ENCODE data around the gene TMCC2. TPM values are rescaled to one million over a fixed set of nuclear protein-coding genes. Genes with fewer than 3 reads are reported as not detected.

The TMCC2 gene
- total and polyA plus RNA-seq, 10 donors, result 0.74 to 146 (median 7.7) TPM

GRCh38 chr1:205251576-205251975 is 23.8 kb downstream of the TMCC2 start:
- peaks cover 0 to 18% (median 11%) of the 10 kb centered on the region in 6 donors for H3K4me1 ChIP-seq
- intact Hi-C loops (cut with DNase I; ENCODE audit: low total_unique reads), result no loop called here
- no peak overlapping the region for H3K4me3 ChIP-seq
- no peak overlapping the region for H3K27ac ChIP-seq
- 75 to 94% (median 82%) methylated on average over 5 of the region's 5 CpGs for WGBS, 5 donors
- H3K27me3 ChIP-seq (replicated peaks in 1 of 7), result no peaks in the 10 kb centered on the region
- DNase-seq, result no peak
- H3K36me3 ChIP-seq, result no peaks in the 10 kb centered on the region
- no peaks in the 10 kb centered on the region for H3K9me3 ChIP-seq
- TF ChIP-seq POLR2A (IDR thresholded peaks at IDR 0.05), result no peak
- TF ChIP-seq, protein P1, sequence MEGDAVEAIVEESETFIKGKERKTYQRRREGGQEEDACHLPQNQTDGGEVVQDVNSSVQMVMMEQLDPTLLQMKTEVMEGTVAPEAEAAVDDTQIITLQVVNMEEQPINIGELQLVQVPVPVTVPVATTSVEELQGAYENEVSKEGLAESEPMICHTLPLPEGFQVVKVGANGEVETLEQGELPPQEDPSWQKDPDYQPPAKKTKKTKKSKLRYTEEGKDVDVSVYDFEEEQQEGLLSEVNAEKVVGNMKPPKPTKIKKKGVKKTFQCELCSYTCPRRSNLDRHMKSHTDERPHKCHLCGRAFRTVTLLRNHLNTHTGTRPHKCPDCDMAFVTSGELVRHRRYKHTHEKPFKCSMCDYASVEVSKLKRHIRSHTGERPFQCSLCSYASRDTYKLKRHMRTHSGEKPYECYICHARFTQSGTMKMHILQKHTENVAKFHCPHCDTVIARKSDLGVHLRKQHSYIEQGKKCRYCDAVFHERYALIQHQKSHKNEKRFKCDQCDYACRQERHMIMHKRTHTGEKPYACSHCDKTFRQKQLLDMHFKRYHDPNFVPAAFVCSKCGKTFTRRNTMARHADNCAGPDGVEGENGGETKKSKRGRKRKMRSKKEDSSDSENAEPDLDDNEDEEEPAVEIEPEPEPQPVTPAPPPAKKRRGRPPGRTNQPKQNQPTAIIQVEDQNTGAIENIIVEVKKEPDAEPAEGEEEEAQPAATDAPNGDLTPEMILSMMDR (IDR thresholded peaks at IDR 0.05 in 8 of 11, conservative IDR thresholded peaks at IDR 0.05 in 3 of 11), result no peak
- TF ChIP-seq POLR2AphosphoS5 (IDR thresholded peaks at IDR 0.05), result no peak

GRCh38 chr1:205255941-205256780 is 28.4 kb downstream of the TMCC2 start:
- Histone ChIP-seq H3K27ac (no peak overlapping the region), H3K27me3 (replicated peaks in 1 of 7) (no peaks in the 10 kb centered on the region)
- WGBS, 5 donors, result 40 to 70% (median 42%) methylated on average over 6 to 8 of the region's 8 CpGs

DNA sequence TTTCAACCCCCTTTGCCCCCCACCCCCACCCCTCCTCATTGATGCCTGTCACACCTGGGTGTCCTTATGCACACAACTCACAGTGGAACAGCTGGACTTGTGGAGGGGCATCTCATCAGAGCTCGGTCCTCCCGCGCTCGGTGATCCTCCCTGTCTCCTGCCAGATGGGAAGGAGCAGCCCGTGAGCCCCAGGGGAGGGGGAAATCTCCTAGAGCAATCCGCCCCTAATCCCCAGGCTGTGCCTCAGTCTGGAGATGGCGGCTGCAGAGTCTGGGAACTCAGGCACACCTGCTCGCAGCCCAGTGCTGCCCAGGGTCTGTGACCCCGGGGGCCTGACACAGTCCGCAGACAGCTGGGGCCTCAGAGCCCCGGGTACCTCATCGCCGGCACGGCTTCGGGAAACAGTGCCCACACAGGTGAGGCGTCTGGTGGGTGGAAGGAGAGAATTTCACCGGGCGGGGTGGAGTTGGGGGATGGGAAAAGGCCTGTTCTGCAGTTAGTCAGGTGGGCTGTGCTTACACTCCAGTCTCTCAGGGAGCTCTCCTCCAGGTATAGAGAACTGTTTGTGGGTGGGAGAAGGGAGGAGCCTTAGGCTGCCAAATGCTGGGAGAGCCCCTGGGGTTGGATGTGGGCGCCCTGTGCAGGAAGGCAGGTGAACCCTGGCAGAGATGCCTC is 29.3 kb downstream of the TMCC2 start:
- Histone ChIP-seq H3K27ac (no peak overlapping the region), H3K9me3 (no peaks in the 10 kb centered on the region), H3K36me3 (no peaks in the 10 kb centered on the region), H3K4me1 (peaks cover 0 to 41% (median 18%) of the 10 kb centered on the region in 6 donors), H3K27me3 (replicated peaks in 1 of 7) (no peaks in the 10 kb centered on the region), H3K4me3 (peak overlapping the region in 1 of 8 donors; percentile 17)
- 90 to 97% (median 93%) methylated on average over 12 to 19 of the region's 19 CpGs for WGBS, 5 donors
- TF ChIP-seq POLR2AphosphoS5 (IDR thresholded peaks at IDR 0.05), result no peak
- TF ChIP-seq, protein P1 (IDR thresholded peaks at IDR 0.05 in 8 of 11, conservative IDR thresholded peaks at IDR 0.05 in 3 of 11), result no peak
- no peak for TF ChIP-seq POLR2A (IDR thresholded peaks at IDR 0.05)
- DNase-seq, result no peak
- intact Hi-C loops (cut with DNase I; ENCODE audit: low total_unique reads), result loop anchor here (5.0 kb wide), 1 partner anchor 275 kb away; no protein-coding TSS in a partner anchor

More at GRCh38 chr1:205255941-205256780, 28.4 kb downstream of the TMCC2 start:
- TF ChIP-seq, protein P1 (IDR thresholded peaks at IDR 0.05 in 8 of 11, conservative IDR thresholded peaks at IDR 0.05 in 3 of 11), result peak; percentile 86 to 98 (median 95)
- no peak for TF ChIP-seq POLR2A (IDR thresholded peaks at IDR 0.05)
- peak in 2 of 3 donors; percentile 33 to 45 for TF ChIP-seq POLR2AphosphoS5 (IDR thresholded peaks at IDR 0.05)
- peak; percentile 94 for DNase-seq
- Histone ChIP-seq H3K4me3 (peak overlapping the region in 1 of 8 donors; percentile 17), H3K36me3 (no peaks in the 10 kb centered on the region), H3K4me1 (peaks cover 0 to 32% (median 14%) of the 10 kb centered on the region in 6 donors), H3K9me3 (no peaks in the 10 kb centered on the region)
- intact Hi-C loops (cut with DNase I; ENCODE audit: low total_unique reads), result loop anchor here (5.0 kb wide), 1 partner anchor 274 kb away; no protein-coding TSS in a partner anchor

Measured in spleen (tissue), 11 donors.